Fibroblast of peridontal ligament (primary cell): Measurements from ENCODE around the gene SARS2.
"Not testable (repeated sequence)": the region's sequence is repeated elsewhere in the genome, so short reads cannot be mapped to it uniquely, and the experiment has no call there.

Experiments used
- DNase-seq: peaks from one replicate; pipeline ENCODE4 v3.0.0-alpha.2; 2010; ENCODE audit errors: extremely low read depth

SARS2 gene

DNA sequence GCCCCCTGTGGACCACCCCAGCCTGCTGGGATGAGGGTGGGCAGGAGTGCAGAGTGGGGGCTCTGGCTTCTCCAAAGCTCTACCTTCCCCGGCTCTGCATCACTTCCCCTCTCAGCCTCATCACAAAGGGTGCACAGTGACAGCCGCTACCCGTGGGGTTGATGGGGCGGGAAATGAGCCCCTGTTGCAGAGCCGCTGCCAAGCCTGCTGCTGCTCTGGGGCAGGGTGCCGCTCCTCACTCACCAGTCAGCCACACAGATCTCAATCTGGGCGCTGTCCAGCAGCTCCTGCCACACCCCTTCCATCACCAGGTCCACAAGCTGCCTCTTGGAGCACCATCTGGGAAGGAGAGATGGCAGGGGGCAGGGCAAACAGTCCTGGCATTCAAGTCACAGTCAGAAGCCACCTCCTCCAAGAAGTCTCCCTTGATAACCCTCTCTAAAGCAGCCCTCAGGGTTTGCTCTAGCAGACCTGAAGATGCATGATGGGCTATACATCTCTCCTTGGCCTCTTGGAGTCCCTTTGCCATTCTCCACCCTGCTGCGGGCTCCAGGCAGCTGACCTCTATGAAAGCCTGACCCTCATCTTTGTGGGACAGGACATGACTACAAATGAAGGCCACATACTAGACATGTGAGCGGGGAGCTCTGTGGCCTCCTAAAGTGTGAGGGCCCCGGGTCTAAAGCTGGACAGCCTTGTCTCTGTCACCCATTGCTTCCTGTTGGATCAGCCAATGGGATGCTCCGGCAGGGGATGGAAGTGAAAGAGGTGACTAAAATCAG lies 15.9 kb upstream of the SARS2 start:
- DNase-seq: no peak

DNA sequence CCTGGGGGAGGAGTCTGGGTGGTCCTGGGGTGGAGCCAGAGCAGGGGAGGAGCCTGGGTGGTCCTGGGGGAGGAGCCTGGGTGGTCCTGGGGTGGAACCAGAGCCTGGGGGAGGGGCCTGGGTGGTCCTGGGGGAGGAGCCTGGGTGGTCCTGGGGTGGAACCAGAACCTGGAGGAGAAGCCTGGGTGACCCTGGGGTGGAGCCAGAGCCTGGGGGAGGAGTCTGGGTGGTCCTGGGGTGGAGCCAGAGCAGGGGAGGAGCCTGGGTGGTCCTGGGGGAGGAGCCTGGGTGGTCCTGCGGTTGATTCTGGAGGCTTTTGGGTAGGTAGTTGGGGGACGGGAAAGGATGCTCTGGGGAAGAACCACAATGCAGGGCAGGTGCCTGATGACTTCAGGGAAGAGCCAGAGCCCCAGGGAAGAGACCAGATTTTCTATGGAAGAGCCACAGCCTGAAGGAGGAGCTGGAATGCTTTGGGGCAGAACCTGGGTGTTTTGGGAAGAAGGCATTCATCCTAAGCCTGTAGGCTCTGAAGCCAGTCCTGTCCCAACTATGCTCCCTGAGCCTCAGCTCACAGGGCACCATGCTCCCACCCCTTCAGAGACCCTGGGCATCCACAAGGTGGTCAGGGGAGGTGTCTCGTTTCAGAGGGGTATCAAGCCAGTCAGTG lies 15.1 kb upstream of the SARS2 start:
- no peak for DNase-seq

DNA sequence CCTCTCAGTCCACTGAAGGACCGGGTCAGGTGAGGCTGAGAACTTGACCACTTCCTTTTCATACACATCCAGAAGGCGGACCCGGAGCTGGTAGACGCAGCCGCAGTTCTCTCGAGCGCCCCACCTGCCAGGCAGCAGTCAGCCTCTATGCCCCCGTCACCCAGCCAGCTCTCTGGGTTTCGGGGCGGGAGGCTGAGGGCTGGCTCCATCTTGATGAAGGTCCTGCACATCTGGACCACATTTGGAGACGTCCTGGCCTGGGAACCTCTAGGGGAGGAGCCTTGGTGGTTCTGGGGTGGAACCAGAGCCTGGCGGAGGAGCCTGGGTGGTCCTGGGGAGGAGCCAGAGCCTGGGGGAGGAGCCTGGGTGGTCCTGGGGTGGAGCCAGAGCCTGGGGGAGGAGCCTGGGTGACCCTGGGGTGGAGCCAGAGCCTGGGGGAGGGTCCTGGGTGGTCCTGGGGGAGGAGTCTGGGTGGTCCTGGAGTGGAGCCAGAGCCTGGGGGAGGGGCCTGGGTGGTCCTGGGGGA lies 14.5 kb upstream of the SARS2 start:
- no peak for DNase-seq

DNA sequence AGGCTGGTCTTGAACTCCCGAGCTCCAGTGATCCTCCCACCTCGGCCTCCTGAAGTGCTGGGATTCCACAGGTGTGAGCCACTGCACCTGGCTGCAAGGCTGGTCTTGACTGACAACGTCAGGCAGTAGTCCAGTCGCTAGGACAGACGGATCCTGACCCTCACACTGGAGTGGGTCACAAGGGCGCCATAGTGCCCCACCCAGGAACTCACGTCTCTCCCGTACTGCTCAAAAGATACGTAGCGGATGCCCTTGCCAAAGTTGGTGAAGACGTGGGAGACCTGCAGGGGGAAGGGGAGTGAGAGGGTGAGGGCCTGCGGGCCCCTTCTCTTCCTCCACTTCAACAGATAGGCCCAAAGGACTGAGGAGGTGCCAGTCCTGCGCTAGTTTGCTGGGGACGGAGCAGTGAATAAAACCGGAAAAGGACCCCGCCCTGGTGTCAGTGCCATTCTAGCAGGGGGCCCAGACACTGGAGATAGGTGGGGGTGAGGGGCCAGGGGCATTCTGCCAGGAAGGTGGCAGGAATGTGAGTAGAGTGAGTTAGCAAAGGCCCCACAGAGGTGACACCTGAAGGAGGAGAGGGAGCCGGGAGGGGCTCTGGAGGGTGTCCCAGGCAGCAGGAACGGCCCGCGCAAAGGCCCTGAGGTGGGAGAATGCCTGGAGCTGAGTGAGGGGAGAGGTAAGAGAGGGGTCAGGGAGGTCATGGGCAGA lies 12.1 kb upstream of the SARS2 start:
- DNase-seq: no peak

DNA sequence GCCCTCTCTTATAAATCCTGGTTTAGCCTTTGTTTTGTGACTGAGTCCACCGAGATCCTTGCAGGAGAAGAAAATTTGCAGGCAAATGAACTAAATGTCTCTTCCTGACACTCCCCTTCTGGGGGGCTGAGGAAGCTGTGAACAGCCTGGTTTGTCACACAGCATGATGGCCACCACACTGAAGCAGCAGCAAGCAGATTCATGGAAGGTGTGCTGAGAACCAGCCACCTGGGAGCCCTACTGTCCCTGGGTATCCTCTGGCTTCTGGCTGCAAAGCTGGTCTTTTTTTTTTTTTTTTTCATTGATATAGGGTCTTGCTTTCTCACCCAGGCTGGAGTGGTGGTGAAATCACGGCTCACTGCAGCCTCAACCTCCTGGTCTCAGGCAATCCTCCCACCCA lies 11.4 kb upstream of the SARS2 start:
- no peak for DNase-seq

DNA sequence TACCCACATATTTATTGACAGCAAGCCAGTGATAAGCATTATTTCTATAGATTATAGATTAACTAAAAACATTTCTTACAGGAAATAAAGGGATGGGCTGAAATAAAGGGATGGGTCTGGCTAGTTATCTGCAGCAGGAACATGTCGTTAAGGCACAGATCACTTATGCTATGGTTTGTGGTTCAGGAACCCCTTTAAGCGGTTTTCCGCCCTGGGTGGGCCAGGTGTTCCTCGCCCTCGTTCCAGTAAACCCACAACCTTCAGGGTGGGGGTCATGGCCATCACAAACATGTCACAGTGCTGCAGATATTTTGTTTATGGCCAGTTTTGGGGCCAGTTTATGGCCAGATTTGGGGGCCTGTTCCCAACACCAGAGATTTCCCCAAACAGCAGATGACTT lies 10.9 kb upstream of the SARS2 start:
- DNase-seq: not testable (repeated sequence)

DNA sequence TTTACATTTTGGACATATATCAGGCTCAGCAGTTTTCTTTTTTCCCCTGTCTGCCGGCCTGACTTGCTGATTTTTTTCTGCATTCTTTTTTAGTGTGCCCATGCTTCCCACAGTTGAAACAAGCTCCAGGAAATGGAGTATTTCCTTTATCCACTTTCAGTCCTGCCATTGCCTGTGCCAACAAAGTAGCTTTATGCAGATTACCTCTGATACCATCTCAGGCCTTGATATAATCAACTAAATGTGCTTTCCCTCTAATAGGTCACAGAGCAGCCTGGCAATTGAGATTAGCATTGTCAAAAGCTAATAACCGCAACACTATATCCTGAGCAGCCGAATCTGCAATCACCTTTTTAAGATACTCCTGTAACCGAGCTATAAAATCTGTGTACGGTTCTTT lies 9.4 kb upstream of the SARS2 start:
- DNase-seq: no peak

DNA sequence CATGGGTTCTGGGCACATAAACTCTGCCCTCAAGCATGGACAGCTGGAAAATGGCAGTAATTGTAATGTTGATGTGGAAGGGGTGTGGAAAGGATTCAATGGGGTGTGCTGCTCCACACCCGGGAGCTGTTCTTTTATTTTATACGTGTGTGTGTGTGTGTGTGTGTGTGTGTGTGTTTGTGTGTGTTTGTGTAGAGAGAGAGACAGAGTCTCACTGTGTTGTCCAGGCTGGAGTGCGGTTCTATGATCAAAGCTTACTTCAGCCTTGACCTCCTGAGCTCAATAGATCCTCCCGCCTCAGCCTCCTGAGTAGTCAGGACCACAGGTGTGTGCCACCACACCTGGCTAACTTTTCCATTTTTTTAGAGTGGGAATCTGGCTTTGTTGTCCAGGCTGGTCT lies 3.0 kb upstream of the SARS2 start:
- DNase-seq: no peak

DNA sequence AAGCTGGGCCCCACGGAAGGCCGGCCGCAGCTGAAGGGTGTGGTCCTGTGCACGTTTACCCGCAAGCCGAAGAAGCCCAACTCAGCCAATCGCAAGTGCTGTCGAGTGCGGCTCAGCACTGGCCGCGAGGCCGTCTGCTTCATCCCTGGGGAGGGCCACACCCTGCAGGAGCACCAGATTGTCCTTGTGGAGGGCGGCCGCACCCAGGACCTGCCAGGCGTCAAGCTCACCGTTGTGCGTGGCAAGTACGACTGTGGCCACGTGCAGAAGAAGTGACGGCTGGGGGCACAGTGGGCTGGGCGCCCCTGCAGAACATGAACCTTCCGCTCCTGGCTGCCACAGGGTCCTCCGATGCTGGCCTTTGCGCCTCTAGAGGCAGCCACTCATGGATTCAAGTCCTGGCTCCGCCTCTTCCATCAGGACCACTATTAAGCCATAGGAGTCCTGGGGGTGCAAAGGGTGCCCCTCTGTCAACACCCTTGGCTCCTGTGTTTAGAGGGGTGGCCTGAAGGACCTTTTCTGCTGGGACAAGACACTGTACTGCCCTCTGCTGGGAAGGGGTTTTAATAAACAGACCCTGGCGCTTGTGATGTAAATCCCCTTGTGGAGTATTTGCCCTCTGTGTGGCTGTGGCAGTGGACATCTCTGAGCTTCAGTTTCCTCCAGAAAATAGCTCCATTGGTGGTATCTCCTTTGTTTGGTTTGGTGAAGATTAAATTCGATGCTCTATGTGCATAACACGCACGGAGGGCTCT lies 2.0 kb upstream of the SARS2 start:
- peak; percentile 36 for DNase-seq

DNA sequence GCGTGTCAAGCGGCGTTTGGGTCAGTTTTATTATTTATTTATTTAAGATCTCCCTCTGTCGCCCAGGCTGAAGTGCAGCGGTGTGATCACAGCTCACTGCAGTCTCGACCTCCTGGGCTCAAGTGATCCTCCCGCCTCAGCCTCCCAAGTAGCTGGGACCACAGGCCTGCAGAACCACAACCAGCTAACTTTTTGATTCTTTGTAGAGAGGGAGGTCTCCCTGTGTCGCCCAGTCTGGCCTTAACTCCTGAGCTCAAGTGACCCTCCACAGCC lies 894 bp upstream of the SARS2 start:
- DNase-seq: no peak

DNA sequence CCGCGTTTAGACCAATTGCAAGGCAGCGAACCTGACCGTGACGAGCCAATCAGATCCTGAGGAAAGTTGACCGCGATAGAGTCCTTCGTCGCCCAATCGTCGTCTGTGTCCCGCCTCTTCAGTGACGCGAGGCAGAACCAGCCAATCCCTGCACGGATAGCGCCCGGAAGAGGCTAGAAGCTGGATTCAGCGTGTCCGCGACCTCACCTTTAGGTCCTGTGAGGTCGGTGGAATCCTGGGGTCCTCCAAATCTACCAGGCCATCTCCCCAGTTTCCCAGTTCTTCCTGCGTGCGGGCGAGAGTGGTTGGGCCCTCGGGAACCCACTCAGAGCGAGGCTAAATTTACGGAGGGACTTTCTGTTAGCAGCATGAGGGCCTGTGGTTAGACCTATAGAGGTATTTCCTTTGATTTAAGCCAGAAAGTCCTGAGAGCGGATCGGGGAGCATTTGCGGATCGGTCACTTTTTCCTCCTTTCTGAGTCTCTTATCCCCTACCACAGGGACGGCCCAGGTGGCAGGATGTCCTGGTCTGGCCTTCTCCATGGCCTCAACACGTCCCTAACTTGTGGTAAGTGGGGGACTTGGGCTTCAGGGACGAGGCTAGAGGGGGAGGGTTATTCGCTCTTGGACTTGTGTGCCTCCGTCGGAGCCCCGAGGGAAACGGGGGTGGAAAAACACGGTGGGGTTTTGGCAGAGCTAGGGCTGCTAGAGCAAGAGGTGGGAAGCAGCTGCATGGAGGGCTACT lies 385 bp upstream of the SARS2 start, which contains the start of gene MRPS12:
Gene MRPS12, plus strand, starts transcription at position 169 of the 745 bp plus-strand sequence. Its CDS starts 351 bp downstream, at position 520.
- peak; percentile 100 for DNase-seq

DNA sequence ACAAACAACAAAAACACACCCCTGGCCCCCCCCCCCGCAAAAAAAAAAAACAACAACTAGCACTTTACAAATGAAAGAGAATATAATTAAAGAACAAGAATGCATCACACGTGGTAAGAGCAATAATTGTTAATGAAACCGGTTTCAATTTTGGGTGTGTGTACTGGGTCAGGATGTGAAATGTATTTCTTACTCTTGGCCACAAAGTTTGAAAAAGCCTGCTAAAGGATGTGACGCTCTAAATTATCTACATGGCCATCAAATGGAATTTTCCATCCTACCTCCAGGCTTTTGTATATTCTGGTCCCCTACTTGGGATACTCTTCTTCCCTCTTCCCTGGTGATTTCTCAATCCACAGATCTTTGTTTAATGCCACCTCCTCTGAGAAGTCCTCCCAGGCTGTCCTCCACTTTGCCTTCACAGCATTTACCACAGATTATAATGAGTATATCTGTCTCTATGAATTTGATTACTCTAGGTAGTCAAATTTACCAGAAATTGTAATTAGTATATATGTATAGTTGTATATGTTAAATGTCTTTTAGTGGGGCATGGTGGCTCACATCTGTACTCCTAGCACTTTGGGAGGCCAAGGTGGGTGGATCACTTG lies 2.1 kb downstream of the SARS2 start:
- DNase-seq: no peak

DNA sequence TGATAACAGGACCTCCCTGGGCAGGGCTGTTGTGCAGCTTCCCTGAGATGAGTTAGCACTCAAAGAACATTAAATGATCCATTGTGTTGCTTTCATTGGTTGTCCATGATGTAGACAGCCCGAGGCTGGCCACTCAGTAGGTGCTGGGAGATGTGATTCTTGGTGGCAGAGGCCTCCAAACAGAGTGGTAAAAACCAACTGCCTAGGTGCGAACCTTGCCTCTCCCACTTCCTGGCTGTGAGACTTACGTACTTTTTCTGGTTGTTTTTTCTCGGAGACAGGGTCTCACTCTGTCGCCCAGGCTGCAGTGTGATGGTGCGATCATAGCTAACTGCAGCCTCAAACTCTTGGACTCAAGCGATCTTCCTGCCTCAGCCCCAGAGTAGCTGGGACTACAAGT lies 6.2 kb downstream of the SARS2 start:
- DNase-seq: no peak

DNA sequence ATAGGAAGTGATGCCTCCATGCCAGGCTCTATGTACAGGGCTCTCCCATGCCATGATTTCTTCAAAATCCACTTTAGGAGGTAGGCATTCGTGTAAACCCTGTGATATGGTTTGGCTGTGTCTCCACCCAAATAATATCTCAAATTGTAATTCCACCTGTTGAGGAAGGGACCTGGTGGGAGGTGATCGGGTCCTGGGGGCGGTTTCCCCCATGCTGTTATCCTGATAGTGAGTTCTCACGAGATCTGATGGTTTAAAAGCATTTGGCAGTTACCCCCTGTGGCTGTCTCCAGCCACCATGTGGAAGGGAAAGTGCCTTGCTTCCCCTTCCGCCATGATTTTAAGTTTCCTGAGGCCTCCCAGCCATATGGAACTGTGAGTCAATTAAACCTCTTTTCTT lies 8.1 kb downstream of the SARS2 start:
- no peak for DNase-seq

DNA sequence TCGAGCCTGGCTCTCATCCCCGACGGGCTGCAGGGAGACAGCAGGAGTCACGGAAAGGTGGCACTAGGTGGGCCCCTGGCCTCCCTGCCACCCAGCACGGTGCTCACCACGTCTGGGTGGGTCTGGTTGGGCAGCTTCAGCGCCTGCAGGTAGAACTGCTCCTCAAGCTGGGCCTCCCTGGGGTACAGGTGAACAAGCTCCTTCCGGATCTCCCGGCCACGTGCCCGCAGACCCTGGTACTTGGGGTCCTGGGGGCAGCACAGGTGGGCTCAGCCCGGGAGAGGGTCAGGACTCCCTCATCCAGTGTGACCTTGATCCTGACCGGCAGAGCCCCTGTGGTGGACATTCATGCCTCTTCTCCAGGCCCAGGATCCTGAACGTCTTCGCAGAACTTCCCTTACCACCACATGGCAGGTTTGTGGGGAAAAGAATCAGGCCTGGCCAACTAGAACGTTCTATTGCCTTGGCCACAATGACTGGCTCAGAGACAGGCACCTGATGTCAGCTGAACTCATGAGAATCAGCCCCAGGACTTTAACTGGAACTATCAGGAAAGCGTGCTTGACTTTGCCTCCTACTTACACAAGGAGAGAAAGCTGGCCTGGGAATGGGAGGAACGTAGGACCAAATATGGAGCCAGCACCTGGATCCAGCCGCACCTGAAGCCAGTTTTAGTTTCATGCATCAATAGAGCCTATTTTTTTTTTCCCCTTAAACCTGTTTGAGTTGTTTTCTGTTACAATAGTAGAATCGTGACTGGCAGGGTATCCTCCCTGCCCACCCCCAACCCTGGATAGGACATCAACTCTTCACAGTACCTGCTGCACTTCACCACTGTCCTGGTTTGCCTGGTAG lies 8.9 kb downstream of the SARS2 start:
- no peak for DNase-seq

DNA sequence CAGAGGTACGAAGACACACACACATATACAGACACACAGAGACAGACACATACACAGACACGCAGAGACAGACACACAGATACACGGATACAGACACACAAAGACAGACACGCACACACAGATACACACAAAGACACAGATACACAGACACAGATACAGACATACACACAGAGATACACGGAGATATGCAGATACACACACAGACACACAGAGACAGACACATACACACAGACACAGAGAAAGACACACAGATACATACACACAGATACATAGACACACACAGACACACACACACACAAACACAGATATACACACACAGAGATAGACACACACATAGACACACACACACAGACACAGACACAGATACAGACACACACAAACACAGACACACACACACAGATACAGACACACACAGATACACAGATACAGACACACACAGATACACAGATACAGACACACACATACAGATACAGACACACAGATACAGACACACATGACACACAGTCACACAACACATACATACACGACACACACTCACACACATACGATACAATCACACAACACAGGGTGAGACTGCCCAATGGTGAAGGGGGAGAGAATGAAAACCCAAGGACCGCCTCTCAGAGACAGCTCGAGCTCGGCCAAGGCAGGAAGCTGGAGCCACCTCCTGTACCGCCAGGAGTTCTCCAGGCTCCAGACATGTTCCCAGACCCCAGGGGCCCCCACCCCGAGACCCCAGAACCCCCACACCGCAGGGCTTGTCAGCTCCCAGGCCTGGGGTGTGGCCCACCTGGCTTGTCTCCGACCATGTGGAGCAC lies 9.8 kb downstream of the SARS2 start:
- DNase-seq: no peak

DNA sequence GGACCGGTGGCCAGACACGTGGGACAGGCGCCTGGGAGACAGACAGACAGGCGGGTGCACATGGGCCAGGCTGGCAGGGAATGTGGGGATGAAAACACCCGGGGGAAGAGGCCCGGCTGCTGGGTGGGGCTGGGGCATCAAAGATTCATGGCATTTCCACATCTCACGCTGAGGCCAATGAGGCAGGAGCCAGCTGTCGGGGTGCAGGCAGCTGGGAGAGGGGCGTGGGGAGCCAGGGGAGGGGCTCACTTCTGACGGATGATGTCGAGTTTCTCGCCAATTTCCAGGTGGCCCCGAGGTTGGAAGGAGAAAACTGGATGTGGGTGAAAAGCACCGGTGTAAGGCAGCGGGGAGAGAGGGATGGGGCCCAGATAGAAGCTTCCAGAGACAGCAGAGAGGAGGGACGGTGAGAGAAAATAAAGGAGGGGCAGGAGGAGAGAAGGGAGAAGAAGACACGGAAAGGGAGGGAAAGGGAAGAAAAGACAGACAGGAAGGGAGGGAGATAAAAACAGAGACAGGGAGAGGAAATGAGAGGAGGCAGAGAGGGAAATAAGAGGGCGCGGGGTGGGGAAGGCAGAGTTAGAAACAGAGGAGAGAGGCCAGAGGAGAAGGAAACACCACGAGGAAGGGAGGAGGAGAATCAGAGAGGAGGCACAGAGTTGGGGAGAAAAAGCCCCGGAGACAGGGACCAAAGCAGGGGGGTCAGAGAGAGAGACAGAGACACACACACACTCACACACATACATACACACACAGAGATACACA lies 10.5 kb downstream of the SARS2 start:
- no peak for DNase-seq

DNA sequence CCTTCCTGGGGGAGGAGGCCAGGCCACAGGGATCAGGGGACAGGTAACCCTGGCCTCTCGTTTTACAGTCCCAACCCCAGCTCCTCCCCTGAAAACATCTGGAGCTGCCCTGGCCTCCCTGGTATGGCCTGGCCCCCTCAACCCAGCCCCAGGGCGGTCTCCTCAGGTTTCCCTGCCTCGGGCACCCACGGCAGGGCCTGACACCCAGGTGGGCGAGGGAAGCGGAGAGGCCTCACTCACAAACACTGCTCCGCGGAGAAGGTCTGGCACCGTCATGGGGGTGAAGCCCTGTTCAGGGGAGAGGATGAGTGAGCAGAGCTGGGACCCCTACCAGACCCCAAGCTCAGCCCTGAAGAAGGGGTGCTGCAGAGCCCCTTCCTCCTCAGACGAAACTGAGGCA lies 12.0 kb downstream of the SARS2 start:
- no peak for DNase-seq
